T-helper 1 cell treated with Interleukin-12 subunit alpha and Interleukin-12 subunit beta and Interleukin-4 antibody, amounts not matched to agents 30 ng/mL and 1 ng/mL, for 36 hours (primary cell): ENCODE measurements around the gene NFIA. TPM values are rescaled to one million over a fixed set of nuclear protein-coding genes. Genes with fewer than 3 reads are reported as not detected.

Experiments used
- intact Hi-C: fragments of 100-400 bp; cut with micrococcal nuclease; formaldehyde crosslinking; loops from one replicate; pipeline ENCODE4 v1.15.1; 2024
- total RNA-seq: library from RNA; stranded (reverse); gene quantifications from 2 replicates; pipeline ENCODE4 v1.2.3, GENCODE V29; 2022

The NFIA gene
- total RNA-seq, 1 donor from 2014 or later: 0.66 TPM

- intact Hi-C loops: no loop called here
Observed at GRCh38 chr1:61419196-61419595, 336.8 kb downstream of the NFIA start.

GRCh38 chr1:61419657-61420056 lies 337.3 kb downstream of the NFIA start:
- intact Hi-C loops: no loop called here

- intact Hi-C loops: no loop called here
Observed at GRCh38 chr1:61420243-61420642, 337.9 kb downstream of the NFIA start.

GRCh38 chr1:61420909-61421835 lies 338.8 kb downstream of the NFIA start:
- intact Hi-C loops: no loop called here

- intact Hi-C loops: no loop called here
Observed at GRCh38 chr1:61423643-61424042, 341.3 kb downstream of the NFIA start.

- intact Hi-C loops: no loop called here
Observed at GRCh38 chr1:61424382-61424781, 342.0 kb downstream of the NFIA start.

- intact Hi-C loops: no loop called here
Observed at GRCh38 chr1:61425040-61425439, 342.7 kb downstream of the NFIA start.

- intact Hi-C loops: no loop called here
Observed at GRCh38 chr1:61426254-61426653, 343.9 kb downstream of the NFIA start.

GRCh38 chr1:61426885-61427284 lies 344.5 kb downstream of the NFIA start:
- intact Hi-C loops: no loop called here

GRCh38 chr1:61427510-61427909 lies 345.1 kb downstream of the NFIA start:
- intact Hi-C loops: no loop called here

- intact Hi-C loops: no loop called here
Observed at GRCh38 chr1:61428146-61428545, 345.8 kb downstream of the NFIA start.

GRCh38 chr1:61432616-61433388 lies 350.4 kb downstream of the NFIA start:
- intact Hi-C loops: no loop called here

GRCh38 chr1:61433646-61434045 lies 351.3 kb downstream of the NFIA start:
- intact Hi-C loops: no loop called here

GRCh38 chr1:61434276-61434675 lies 351.9 kb downstream of the NFIA start:
- intact Hi-C loops: no loop called here

- intact Hi-C loops: no loop called here
Observed at GRCh38 chr1:61435226-61435625, 352.9 kb downstream of the NFIA start.

- intact Hi-C loops: no loop called here
Observed at GRCh38 chr1:61436016-61436415, 353.7 kb downstream of the NFIA start.

- intact Hi-C loops: no loop called here
Observed at GRCh38 chr1:61436491-61437120, 354.2 kb downstream of the NFIA start.

GRCh38 chr1:61439234-61439633 lies 356.9 kb downstream of the NFIA start:
- intact Hi-C loops: no loop called here

- intact Hi-C loops: no loop called here
Observed at GRCh38 chr1:61441723-61442262, 359.4 kb downstream of the NFIA start.

- intact Hi-C loops: no loop called here
Observed at GRCh38 chr1:61442544-61442943, 360.2 kb downstream of the NFIA start.

- intact Hi-C loops: no loop called here
Observed at GRCh38 chr1:61444288-61444687, 361.9 kb downstream of the NFIA start.
